ENCODE data around the gene CRACDL.
A peak's percentile ranks its signal among the peaks of the same experiment; 100 is the strongest.

CRACDL gene

GRCh38 chr2:98799375-98800329 is 136.4 kb downstream of the CRACDL start:
- peak; percentile 51 for DNase-seq

GRCh38 chr2:98796775-98797544 is 139.1 kb downstream of the CRACDL start:
- DNase-seq, result no peak

GRCh38 chr2:98795891-98796676 is 139.9 kb downstream of the CRACDL start:
- DNase-seq, result no peak

- no peak for DNase-seq
These were observed 141.9 kb downstream of the CRACDL start for GRCh38 chr2:98793897-98794830.

GRCh38 chr2:98793275-98793674 is 142.8 kb downstream of the CRACDL start:
- no peak for DNase-seq

GRCh38 chr2:98790221-98790620 is 145.8 kb downstream of the CRACDL start:
- no peak for DNase-seq

- no peak for DNase-seq
These were observed 148.3 kb downstream of the CRACDL start for GRCh38 chr2:98787700-98788099.

- no peak for DNase-seq
These were observed 149.8 kb downstream of the CRACDL start for GRCh38 chr2:98786179-98786578.

GRCh38 chr2:98782570-98782969 is 153.5 kb downstream of the CRACDL start:
- peak; percentile 32 for DNase-seq

- DNase-seq, result no peak
These were observed 154.2 kb downstream of the CRACDL start for GRCh38 chr2:98781822-98782221.

GRCh38 chr2:98778741-98779483 is 157.1 kb downstream of the CRACDL start:
- DNase-seq, result no peak

GRCh38 chr2:98778151-98778550 is 157.9 kb downstream of the CRACDL start:
- no peak for DNase-seq

GRCh38 chr2:98777710-98778109 is 158.3 kb downstream of the CRACDL start:
- no peak for DNase-seq

- DNase-seq, result no peak
These were observed 158.9 kb downstream of the CRACDL start for GRCh38 chr2:98777076-98777475.

GRCh38 chr2:98776136-98776535 is 159.9 kb downstream of the CRACDL start:
- no peak for DNase-seq

GRCh38 chr2:98775146-98775986 is 160.7 kb downstream of the CRACDL start:
- DNase-seq, result no peak

GRCh38 chr2:98773907-98774306 is 162.1 kb downstream of the CRACDL start:
- no peak for DNase-seq

- DNase-seq, result no peak
These were observed 162.9 kb downstream of the CRACDL start for GRCh38 chr2:98773169-98773568.

GRCh38 chr2:98772536-98772935 is 163.5 kb downstream of the CRACDL start:
- DNase-seq, result no peak

Measured in DMS53 (cell line).